Measurements from ENCODE around the gene BLTP3B. TPM values are rescaled to one million over a fixed set of nuclear protein-coding genes. Genes with fewer than 3 reads are reported as not detected.

BLTP3B gene
- total RNA-seq, 1 donor from 2014 or later = 22.5 TPM

GRCh38 chr12:100169345-100169744 lies 26.7 kb upstream of the BLTP3B start:
- TF ChIP-seq, protein P1, sequence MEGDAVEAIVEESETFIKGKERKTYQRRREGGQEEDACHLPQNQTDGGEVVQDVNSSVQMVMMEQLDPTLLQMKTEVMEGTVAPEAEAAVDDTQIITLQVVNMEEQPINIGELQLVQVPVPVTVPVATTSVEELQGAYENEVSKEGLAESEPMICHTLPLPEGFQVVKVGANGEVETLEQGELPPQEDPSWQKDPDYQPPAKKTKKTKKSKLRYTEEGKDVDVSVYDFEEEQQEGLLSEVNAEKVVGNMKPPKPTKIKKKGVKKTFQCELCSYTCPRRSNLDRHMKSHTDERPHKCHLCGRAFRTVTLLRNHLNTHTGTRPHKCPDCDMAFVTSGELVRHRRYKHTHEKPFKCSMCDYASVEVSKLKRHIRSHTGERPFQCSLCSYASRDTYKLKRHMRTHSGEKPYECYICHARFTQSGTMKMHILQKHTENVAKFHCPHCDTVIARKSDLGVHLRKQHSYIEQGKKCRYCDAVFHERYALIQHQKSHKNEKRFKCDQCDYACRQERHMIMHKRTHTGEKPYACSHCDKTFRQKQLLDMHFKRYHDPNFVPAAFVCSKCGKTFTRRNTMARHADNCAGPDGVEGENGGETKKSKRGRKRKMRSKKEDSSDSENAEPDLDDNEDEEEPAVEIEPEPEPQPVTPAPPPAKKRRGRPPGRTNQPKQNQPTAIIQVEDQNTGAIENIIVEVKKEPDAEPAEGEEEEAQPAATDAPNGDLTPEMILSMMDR (IDR thresholded peaks at IDR 0.05) = no peak
- Mint-ChIP-seq H3K27ac (no peak overlapping the region), H3K4me1 (peaks cover 2% of the 10 kb centered on the region), H3K9me3 (no peaks in the 10 kb centered on the region), H3K27me3 (no peaks in the 10 kb centered on the region), H3K36me3 (ENCODE audit: low read depth) (peaks cover 10% of the 10 kb centered on the region), H3K4me3 (no peak overlapping the region)
- ATAC-seq (ENCODE audit: low read depth) (no peak), DNase-seq (no peak)
- ChIA-PET POLR2A (no interaction called here), CTCF (interaction anchor here (1.9 kb wide), 1 partner anchor 14 kb away, joined by 7 read pairs; no protein-coding TSS in a partner anchor)
- intact Hi-C loops (cut with micrococcal nuclease) = no loop called here

GRCh38 chr12:100168562-100168961 lies 25.9 kb upstream of the BLTP3B start:
- peaks cover 9% of the 10 kb centered on the region for H3K4me1 Mint-ChIP-seq
- CTCF ChIA-PET = interaction anchor here (1.9 kb wide), 1 partner anchor 14 kb away, joined by 7 read pairs; no protein-coding TSS in a partner anchor
- POLR2A ChIA-PET = no interaction called here
- H3K27me3 Mint-ChIP-seq = no peaks in the 10 kb centered on the region
- intact Hi-C loops (cut with micrococcal nuclease) = no loop called here
- DNase-seq (no peak), ATAC-seq (ENCODE audit: low read depth) (no peak)
- no peaks in the 10 kb centered on the region for H3K9me3 Mint-ChIP-seq
- H3K27ac Mint-ChIP-seq = no peak overlapping the region
- TF ChIP-seq, protein P1 (IDR thresholded peaks at IDR 0.05) = no peak
- H3K36me3 Mint-ChIP-seq (ENCODE audit: low read depth) = peaks cover 9% of the 10 kb centered on the region
- no peak overlapping the region for H3K4me3 Mint-ChIP-seq

DNA sequence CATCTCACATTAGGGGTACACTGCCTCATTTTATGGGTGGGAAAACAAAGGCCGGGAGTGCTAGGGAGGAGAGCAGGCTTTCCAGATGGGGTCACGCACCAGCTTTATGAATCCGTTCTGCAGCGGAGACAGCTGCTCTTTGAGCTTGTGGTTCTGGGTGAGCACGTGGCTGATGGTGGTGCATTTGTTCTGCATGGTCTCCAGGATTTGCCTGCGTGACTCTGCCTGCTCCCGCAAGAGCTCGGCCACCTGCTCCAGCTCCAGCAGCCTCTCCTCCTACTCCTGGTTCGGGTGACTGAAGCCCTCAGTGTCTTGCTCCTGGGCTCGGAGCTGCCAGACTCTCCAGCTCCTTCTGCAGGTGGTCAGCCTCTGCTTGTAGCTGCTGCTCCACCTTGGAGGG lies 23.6 kb upstream of the BLTP3B start:
- DNase-seq (no peak), ATAC-seq (ENCODE audit: low read depth) (no peak)
- POLR2A ChIA-PET = no interaction called here
- TF ChIP-seq, protein P1 (IDR thresholded peaks at IDR 0.05) = no peak
- Mint-ChIP-seq H3K4me1 (peaks cover 11% of the 10 kb centered on the region), H3K27me3 (no peaks in the 10 kb centered on the region), H3K4me3 (no peak overlapping the region), H3K36me3 (ENCODE audit: low read depth) (no peaks in the 10 kb centered on the region), H3K27ac (no peak overlapping the region), H3K9me3 (no peaks in the 10 kb centered on the region)
- intact Hi-C loops (cut with micrococcal nuclease) = no loop called here
- CTCF ChIA-PET = no interaction called here

DNA sequence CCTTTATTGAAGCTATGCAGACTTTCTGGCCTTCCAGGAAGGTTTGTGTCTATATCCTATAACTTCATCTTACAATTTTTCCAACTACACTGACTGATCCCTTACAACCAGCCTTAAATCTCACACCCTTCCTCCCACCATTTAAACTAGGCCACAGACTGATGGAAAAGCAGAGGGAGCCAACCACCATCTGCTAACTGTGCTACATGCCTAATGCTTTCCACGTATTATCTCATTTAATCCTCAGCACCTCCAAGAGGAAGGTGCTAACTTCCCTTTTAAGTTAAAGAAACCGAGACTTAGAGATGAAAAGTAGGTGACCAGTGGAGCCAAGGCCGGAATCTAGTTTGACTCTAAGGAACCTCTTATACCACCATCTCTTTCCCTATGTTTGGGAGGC lies 22.7 kb upstream of the BLTP3B start:
- intact Hi-C loops (cut with micrococcal nuclease) = no loop called here
- peaks cover 11% of the 10 kb centered on the region for H3K4me1 Mint-ChIP-seq
- H3K27me3 Mint-ChIP-seq = no peaks in the 10 kb centered on the region
- no peak for DNase-seq
- H3K27ac Mint-ChIP-seq = no peak overlapping the region
- no peaks in the 10 kb centered on the region for H3K36me3 Mint-ChIP-seq (ENCODE audit: low read depth)
- POLR2A ChIA-PET = no interaction called here
- TF ChIP-seq, protein P1 (IDR thresholded peaks at IDR 0.05) = no peak
- CTCF ChIA-PET = no interaction called here
- no peak for ATAC-seq (ENCODE audit: low read depth)
- no peaks in the 10 kb centered on the region for H3K9me3 Mint-ChIP-seq
- H3K4me3 Mint-ChIP-seq = no peak overlapping the region

- CTCF ChIA-PET = interaction anchor here (2.6 kb wide), 1 partner anchor 9 kb away, joined by 12 read pairs; no protein-coding TSS in a partner anchor
- peak overlapping the region; percentile 74 for H3K4me3 Mint-ChIP-seq
- no peak overlapping the region for H3K27ac Mint-ChIP-seq
- TF ChIP-seq, protein P1 (IDR thresholded peaks at IDR 0.05) = no peak
- ATAC-seq (ENCODE audit: low read depth) = no peak
- peaks cover 11% of the 10 kb centered on the region for H3K4me1 Mint-ChIP-seq
- H3K9me3 Mint-ChIP-seq = no peaks in the 10 kb centered on the region
- DNase-seq = no peak
- H3K36me3 Mint-ChIP-seq (ENCODE audit: low read depth) = peaks cover 3% of the 10 kb centered on the region
- POLR2A ChIA-PET = interaction anchor here (1.1 kb wide), 2 partner anchors 37 to 103 kb away, joined by 3 to 7 read pairs; partner anchors contain the start of genes DEPDC4 and SCYL2
- intact Hi-C loops (cut with micrococcal nuclease) = loop anchor here (1.0 kb wide), 2 partner anchors 22 to 36 kb away; partner anchors contain the start of genes ACTR6 and BLTP3B
- no peaks in the 10 kb centered on the region for H3K27me3 Mint-ChIP-seq
Measured at GRCh38 chr12:100164153-100164704, 21.6 kb upstream of the BLTP3B start.
